MCF 10A (cell line): ENCODE measurements around the gene TAS2R4. TPM values are rescaled to one million over a fixed set of nuclear protein-coding genes. Genes with fewer than 3 reads are reported as not detected.

Experiments
- BruUV-seq: library from RNA; stranded (reverse); fragments of 400-500 nt; replicated peaks from 2 replicates; lab custom pipeline; 2021; lab: Mats Ljungman, UMichigan
- CTCF ChIA-PET: fragments of 300-600 bp; sonication (Branson Sonifier 250); formaldehyde crosslinking; extraction: SDS; loops from one replicate; lab custom pipeline; 2021; ENCODE audit warnings: antibody characterized with exemption, inconsistent platforms; lab: Yijun Ruan, JAX
- POLR2A ChIA-PET: fragments of 300-600, 350-650 bp; sonication (Branson Sonifier 250); formaldehyde crosslinking; extraction: SDS; loops from one replicate; lab custom pipeline; 2020; ENCODE audit warnings: antibody characterized with exemption, inconsistent platforms; lab: Yijun Ruan, JAX
- DNase-seq: peaks from one replicate; pipeline ENCODE4 v3.0.0-alpha.2; 2018; ENCODE audit not compliant: unreplicated experiment
- H3K27ac Mint-ChIP-seq: one replicate; pipeline ENCODE4 v1.8.0; 2022; ENCODE audit warnings: mild to moderate bottlenecking, low read depth, mixed read lengths; ENCODE audit not compliant: unreplicated experiment
- H3K27me3 Mint-ChIP-seq: one replicate; pipeline ENCODE4 v1.8.0; 2022; ENCODE audit warnings: mixed read lengths; ENCODE audit not compliant: insufficient read depth, unreplicated experiment
- H3K36me3 Mint-ChIP-seq: one replicate; pipeline ENCODE4 v1.8.0; 2022; ENCODE audit warnings: mild to moderate bottlenecking, moderate library complexity, mixed read lengths; ENCODE audit not compliant: insufficient read depth, unreplicated experiment
- H3K4me1 Mint-ChIP-seq: one replicate; pipeline ENCODE4 v1.8.0; 2022; ENCODE audit warnings: mixed read lengths; ENCODE audit not compliant: insufficient read depth, unreplicated experiment
- H3K4me3 Mint-ChIP-seq: one replicate; pipeline ENCODE4 v1.8.0; 2022; ENCODE audit warnings: mild to moderate bottlenecking, moderate library complexity, mixed read lengths; ENCODE audit not compliant: unreplicated experiment
- H3K9me3 Mint-ChIP-seq: one replicate; pipeline ENCODE4 v1.8.0; 2022; ENCODE audit warnings: mixed read lengths; ENCODE audit not compliant: unreplicated experiment
- CTCF ChIP-seq: fragments of 200-600 bp; IDR thresholded peaks from one replicate; pipeline ENCODE4 v1.8.0; 2022; ENCODE audit warnings: antibody characterized with exemption, mild to moderate bottlenecking; ENCODE audit not compliant: unreplicated experiment
- intact Hi-C: fragments of 100-400 bp; cut with micrococcal nuclease; formaldehyde crosslinking; loops from 2 replicates; pipeline ENCODE4 v1.14.1; 2022
- total RNA-seq: library from RNA; stranded (reverse); gene quantifications from 2 replicates; pipeline ENCODE4 v1.2.3, GENCODE V29; 2022

Gene TAS2R4
- total RNA-seq, 1 experiment from 2014 or later = 2.5 TPM

- peaks cover 15% of the 10 kb centered on the region for H3K36me3 Mint-ChIP-seq
- peak; percentile 49 for DNase-seq
- POLR2A ChIA-PET = interaction anchor here (0.6 to 2.7 kb wide), 16 partner anchors 11 to 723 kb away, joined by 3 to 23 read pairs (median 4); partner anchors contain the start of genes DENND11, MRPS33 and WEE2
- H3K4me1 Mint-ChIP-seq = peaks cover 16% of the 10 kb centered on the region
- H3K27ac Mint-ChIP-seq = peak overlapping the region; percentile 98
- H3K9me3 Mint-ChIP-seq = no peaks in the 10 kb centered on the region
- peak overlapping the region; percentile 97 for H3K4me3 Mint-ChIP-seq
- intact Hi-C loops = loop anchor here (5.0 to 10.0 kb wide), 3 partner anchors 35 to 722 kb away; partner anchors contain the start of genes AGK, DENND11 and MRPS33
- no TSS peak for BruUV-seq
- CTCF ChIA-PET = interaction anchor here (0.6 to 3.0 kb wide), 21 partner anchors 9 to 186 kb away, joined by 3 to 37 read pairs (median 4); partner anchors contain the start of genes AGK, DENND11, TAS2R5 and WEE2
- H3K27me3 Mint-ChIP-seq = no peaks in the 10 kb centered on the region
- TF ChIP-seq CTCF = no peak
These were observed 39.2 kb upstream of the TAS2R4 start for GRCh38 chr7:141737118-141737835.

GRCh38 chr7:141737836-141738591 lies 38.5 kb upstream of the TAS2R4 start, which contains the start of gene SSBP1:
Gene SSBP1, plus strand, starts transcription at chr7:141738358. Its CDS starts 809 bp downstream, at chr7:141739167.
- peaks cover 22% of the 10 kb centered on the region for H3K36me3 Mint-ChIP-seq
- ChIA-PET POLR2A (interaction anchor here (0.7 to 2.7 kb wide), 25 partner anchors 9 to 1221 kb away, joined by 3 to 23 read pairs (median 4); partner anchors contain the start of genes DENND11, MRPS33, TAS2R3 and WEE2), CTCF (interaction anchor here (0.6 to 3.3 kb wide), 24 partner anchors 8 to 898 kb away, joined by 3 to 37 read pairs (median 4); partner anchors contain the start of genes AGK, DENND11, TAS2R5 and WEE2)
- H3K27ac Mint-ChIP-seq = peak within 1 kb of the TSS; percentile 98
- no peaks in the 10 kb centered on the region for H3K27me3 Mint-ChIP-seq
- peaks cover 16% of the 10 kb centered on the region for H3K4me1 Mint-ChIP-seq
- peak; percentile 97 for DNase-seq
- no TSS peak for BruUV-seq
- H3K4me3 Mint-ChIP-seq = peak within 1 kb of the TSS; percentile 97
- no peaks in the 10 kb centered on the region for H3K9me3 Mint-ChIP-seq
- TF ChIP-seq CTCF = peak; percentile 53
- intact Hi-C loops = loop anchor here (1.0 to 10.0 kb wide), 5 partner anchors 14 to 723 kb away; partner anchors contain the start of genes AGK, DENND11 and MRPS33

- Mint-ChIP-seq H3K9me3 (no peaks in the 10 kb centered on the region), H3K4me1 (peaks cover 16% of the 10 kb centered on the region), H3K4me3 (peak overlapping the region; percentile 97), H3K27me3 (no peaks in the 10 kb centered on the region), H3K27ac (peak overlapping the region; percentile 98), H3K36me3 (peaks cover 28% of the 10 kb centered on the region)
- BruUV-seq = TSS peak; percentile 73
- POLR2A ChIA-PET = interaction anchor here (0.7 to 2.7 kb wide), 17 partner anchors 9 to 1221 kb away, joined by 3 to 23 read pairs (median 3); partner anchors contain the start of genes DENND11, MRPS33 and TAS2R3
- intact Hi-C loops = loop anchor here (1.0 to 10.0 kb wide), 5 partner anchors 14 to 724 kb away; partner anchors contain the start of genes AGK, DENND11 and MRPS33
- DNase-seq = no peak
- TF ChIP-seq CTCF = no peak
- CTCF ChIA-PET = interaction anchor here (0.6 to 3.3 kb wide), 19 partner anchors 7 to 814 kb away, joined by 3 to 37 read pairs (median 5); partner anchors contain the start of genes DENND11 and WEE2
These were observed 37.9 kb upstream of the TAS2R4 start for GRCh38 chr7:141738592-141739013.
